Activated CD4-positive, alpha-beta T cell treated with anti-CD3 and anti-CD28 coated beads for 36 hours (primary cell): ENCODE results near the gene FLOT2. TPM values are rescaled to one million over a fixed set of nuclear protein-coding genes. Genes with fewer than 3 reads are reported as not detected.
"Not testable (repeated sequence)": the region's sequence is repeated elsewhere in the genome, so short reads cannot be mapped to it uniquely, and the experiment has no call there.

Experiments
- ATAC-seq: fragments of 200-7000 bp; cut with Tn5 transposase; one replicate; pipeline ENCODE4 v1.10.0; 2021; ENCODE audit warnings: mild to moderate bottlenecking, moderate library complexity
- CTCF ChIA-PET: fragments of 350-600 bp; sonication (Branson Sonifier 250); formaldehyde crosslinking; loops from one replicate; lab custom pipeline; 2021; ENCODE audit warnings: antibody characterized with exemption; lab: Charles Lee
- POLR2A ChIA-PET: fragments of 350-600 bp; sonication (Branson Sonifier 250); formaldehyde crosslinking; loops from one replicate; lab custom pipeline; 2021; ENCODE audit warnings: antibody characterized with exemption, inconsistent platforms; lab: Charles Lee
- DNase-seq: peaks from one replicate; pipeline ENCODE4 v3.0.0-alpha.2; 2020
- H3K27ac Mint-ChIP-seq: one replicate; pipeline ENCODE4 v1.8.0; 2021; ENCODE audit warnings: mixed read lengths
- H3K27me3 Mint-ChIP-seq: one replicate; pipeline ENCODE4 v1.8.0; 2021; ENCODE audit warnings: mixed read lengths
- H3K36me3 Mint-ChIP-seq: one replicate; pipeline ENCODE4 v1.8.0; 2021; ENCODE audit warnings: low read depth, mixed read lengths
- H3K4me1 Mint-ChIP-seq: one replicate; pipeline ENCODE4 v1.8.0; 2021; ENCODE audit warnings: mixed read lengths
- H3K4me3 Mint-ChIP-seq: one replicate; pipeline ENCODE4 v1.8.0; 2021; ENCODE audit warnings: mild to moderate bottlenecking, moderate library complexity, mixed read lengths
- H3K9me3 Mint-ChIP-seq: one replicate; pipeline ENCODE4 v1.8.0; 2021; ENCODE audit warnings: low read depth, mixed read lengths
- intact Hi-C, 2 experiments: fragments of 100-400 bp; cut with DNase I in 1 of 2; cut with micrococcal nuclease in 1 of 2; formaldehyde crosslinking; loops; one replicate each; pipeline versions ENCODE4 v1.14.2 to v1.15.1; 2022 to 2024; cut with DNase I, micrococcal nuclease
- total RNA-seq, 2 experiments: library from RNA; stranded (reverse); gene quantifications; one replicate each; pipeline ENCODE4 v1.2.3, GENCODE V29; 2021

Gene FLOT2
- total RNA-seq, 2 experiments from 2014 or later = 81.3 to 88.4 TPM

GRCh38 chr17:28860363-28860808, 37.1 kb downstream of the FLOT2 start:
- peaks cover 19% of the 10 kb centered on the region for H3K4me1 Mint-ChIP-seq
- ChIA-PET POLR2A (interaction anchor here (0.6 kb wide), 1 partner anchor 49 kb away, joined by 3 read pairs; no protein-coding TSS in a partner anchor), CTCF (interaction anchor here (0.8 kb wide), 2 partner anchors 18 to 33 kb away, joined by 3 read pairs; no protein-coding TSS in a partner anchor)
- intact Hi-C loops = no loop called here
- no peak for ATAC-seq
- DNase-seq = no peak
- H3K9me3 Mint-ChIP-seq = no peaks in the 10 kb centered on the region
- H3K4me3 Mint-ChIP-seq = no peak overlapping the region
- H3K27me3 Mint-ChIP-seq = no peaks in the 10 kb centered on the region
- peaks cover 30% of the 10 kb centered on the region for H3K36me3 Mint-ChIP-seq
- no peak overlapping the region for H3K27ac Mint-ChIP-seq

- Mint-ChIP-seq H3K9me3 (no peaks in the 10 kb centered on the region), H3K4me1 (peaks cover 24% of the 10 kb centered on the region), H3K27me3 (no peaks in the 10 kb centered on the region), H3K36me3 (peaks cover 30% of the 10 kb centered on the region), H3K27ac (no peak overlapping the region), H3K4me3 (no peak overlapping the region)
- intact Hi-C loops = loop anchor here in 1 of 2 experiments (5.0 kb wide), 2 partner anchors 47 to 93 kb away; partner anchors contain the start of gene PHF12
- DNase-seq (no peak), ATAC-seq (no peak)
- ChIA-PET CTCF (interaction anchor here (0.7 to 1.6 kb wide), 6 partner anchors 10 to 133 kb away, joined by 3 to 6 read pairs (median 4); partner anchors contain the start of gene TLCD1), POLR2A (interaction anchor here (0.5 to 1.0 kb wide), 2 partner anchors 31 to 62 kb away, joined by 3 to 4 read pairs; no protein-coding TSS in a partner anchor)
These were observed 38.7 kb downstream of the FLOT2 start for GRCh38 chr17:28858801-28859355.

GRCh38 chr17:28857905-28858800, 39.4 kb downstream of the FLOT2 start:
- ChIA-PET POLR2A (interaction anchor here (0.5 to 1.0 kb wide), 2 partner anchors 30 to 61 kb away, joined by 3 to 4 read pairs; no protein-coding TSS in a partner anchor), CTCF (interaction anchor here (0.7 to 1.6 kb wide), 7 partner anchors 10 to 132 kb away, joined by 3 to 6 read pairs (median 4); partner anchors contain the start of gene TLCD1)
- Mint-ChIP-seq H3K27me3 (no peaks in the 10 kb centered on the region), H3K27ac (peak overlapping the region; percentile 59), H3K4me3 (no peak overlapping the region), H3K4me1 (peaks cover 24% of the 10 kb centered on the region), H3K36me3 (peaks cover 30% of the 10 kb centered on the region), H3K9me3 (no peaks in the 10 kb centered on the region)
- intact Hi-C loops = loop anchor here in 1 of 2 experiments (5.0 kb wide), 2 partner anchors 46 to 94 kb away; partner anchors contain the start of gene PHF12
- ATAC-seq = no peak
- DNase-seq = no peak

GRCh38 chr17:28856028-28856574, 41.4 kb downstream of the FLOT2 start:
- intact Hi-C loops = loop anchor here in 1 of 2 experiments (5.0 kb wide), 2 partner anchors 44 to 96 kb away; partner anchors contain the start of gene PHF12
- no peak for DNase-seq
- Mint-ChIP-seq H3K4me3 (peak overlapping the region; percentile 80), H3K27me3 (no peaks in the 10 kb centered on the region), H3K9me3 (no peaks in the 10 kb centered on the region), H3K27ac (peak overlapping the region; percentile 51), H3K36me3 (peaks cover 30% of the 10 kb centered on the region), H3K4me1 (peaks cover 24% of the 10 kb centered on the region)
- no peak for ATAC-seq
- ChIA-PET POLR2A (no interaction called here), CTCF (interaction anchor here (0.5 to 1.5 kb wide), 7 partner anchors 13 to 228 kb away, joined by 3 to 7 read pairs (median 3); partner anchors contain the start of gene RPL23A)

GRCh38 chr17:28855336-28855679, 42.2 kb downstream of the FLOT2 start:
- H3K36me3 Mint-ChIP-seq = peaks cover 28% of the 10 kb centered on the region
- no peak for DNase-seq
- intact Hi-C loops = loop anchor here (2.0 to 5.0 kb wide), 4 partner anchors 21 to 97 kb away; partner anchors contain the start of genes FLOT2 (in 1 of the 2) and PHF12 (in 1 of the 2)
- no peaks in the 10 kb centered on the region for H3K27me3 Mint-ChIP-seq
- CTCF ChIA-PET = interaction anchor here (0.7 to 1.5 kb wide), 4 partner anchors 26 to 136 kb away, joined by 3 to 7 read pairs (median 3); partner anchors contain the start of gene RPL23A
- H3K4me1 Mint-ChIP-seq = peaks cover 24% of the 10 kb centered on the region
- H3K9me3 Mint-ChIP-seq = no peaks in the 10 kb centered on the region
- no peak for ATAC-seq
- peak overlapping the region; percentile 81 for H3K27ac Mint-ChIP-seq
- POLR2A ChIA-PET = interaction anchor here (0.6 kb wide), 1 partner anchor 292 kb away, joined by 3 read pairs; no protein-coding TSS in a partner anchor
- H3K4me3 Mint-ChIP-seq = peak overlapping the region; percentile 80

- POLR2A ChIA-PET = no interaction called here
- ATAC-seq = peak; percentile 100
- Mint-ChIP-seq H3K4me3 (peak within 1 kb of the TSS; percentile 80), H3K4me1 (peaks cover 24% of the 10 kb centered on the region), H3K36me3 (peaks cover 25% of the 10 kb centered on the region), H3K27me3 (no peaks in the 10 kb centered on the region), H3K27ac (peak within 1 kb of the TSS; percentile 81), H3K9me3 (no peaks in the 10 kb centered on the region)
- CTCF ChIA-PET = interaction anchor here (0.6 to 0.8 kb wide), 3 partner anchors 26 to 1936 kb away, joined by 3 to 5 read pairs (median 4); no protein-coding TSS in a partner anchor
- peak; percentile 93 for DNase-seq
- intact Hi-C loops = loop anchor here (1.0 to 5.0 kb wide), 10 partner anchors 12 to 125 kb away; partner anchors contain the start of genes FLOT2 (in 2 of the 2), DHRS13 (in 1 of the 2), FAM222B (in 1 of the 2) and PHF12 (in 1 of the 2)
These were observed 42.8 kb downstream of the FLOT2 start, which contains the start of gene ERAL1 for GRCh38 chr17:28854457-28855335. Gene ERAL1 (plus strand): TSS chr17:28855016. CDS start chr17:28855035, 19 bp downstream.

- H3K27ac Mint-ChIP-seq = no peak overlapping the region
- POLR2A ChIA-PET = interaction anchor here (0.7 kb wide), 1 partner anchor 11 kb away, joined by 4 read pairs; the partner anchor contains the start of gene FAM222B
- intact Hi-C loops = no loop called here
- peaks cover 16% of the 10 kb centered on the region for H3K36me3 Mint-ChIP-seq
- no peak for DNase-seq
- ATAC-seq = no peak
- H3K4me1 Mint-ChIP-seq = peaks cover 24% of the 10 kb centered on the region
- H3K9me3 Mint-ChIP-seq = no peaks in the 10 kb centered on the region
- H3K27me3 Mint-ChIP-seq = no peaks in the 10 kb centered on the region
- H3K4me3 Mint-ChIP-seq = no peak overlapping the region
- CTCF ChIA-PET = interaction anchor here (0.7 to 1.1 kb wide), 4 partner anchors 11 to 63 kb away, joined by 3 to 4 read pairs (median 3); partner anchors contain the start of gene FAM222B
These were observed 44.2 kb downstream of the FLOT2 start for GRCh38 chr17:28853295-28853694.

- DNase-seq (peak; percentile 46), ATAC-seq (peak; percentile 75)
- ChIA-PET CTCF (interaction anchor here (0.7 to 2.3 kb wide), 21 partner anchors 9 to 122 kb away, joined by 3 to 11 read pairs (median 4); partner anchors contain the start of genes DHRS13 and PHF12), POLR2A (no interaction called here)
- Mint-ChIP-seq H3K36me3 (no peaks in the 10 kb centered on the region), H3K4me1 (peaks cover 5% of the 10 kb centered on the region), H3K9me3 (no peaks in the 10 kb centered on the region), H3K4me3 (no peak overlapping the region), H3K27ac (no peak overlapping the region), H3K27me3 (no peaks in the 10 kb centered on the region)
- intact Hi-C loops = loop anchor here in 1 of 2 experiments (5.0 kb wide), 1 partner anchor 122 kb away; the partner anchor contains the start of genes NEK8 and TLCD1
These were observed 48.3 kb downstream of the FLOT2 start for GRCh38 chr17:28849281-28849680.

GRCh38 chr17:28848667-28849066, 48.9 kb downstream of the FLOT2 start:
- H3K27me3 Mint-ChIP-seq, H3K9me3 Mint-ChIP-seq, H3K27ac Mint-ChIP-seq, H3K4me3 Mint-ChIP-seq, POLR2A ChIA-PET, H3K4me1 Mint-ChIP-seq, H3K36me3 Mint-ChIP-seq: not testable (repeated sequence)
- CTCF ChIA-PET = interaction anchor here (0.7 to 2.3 kb wide), 17 partner anchors 9 to 121 kb away, joined by 3 to 11 read pairs (median 4); partner anchors contain the start of gene PHF12
- intact Hi-C loops = loop anchor here (1.0 to 5.0 kb wide), 3 partner anchors 55 to 121 kb away; partner anchors contain the start of genes DHRS13 (in 1 of the 2), NEK8 (in 1 of the 2) and TLCD1 (in 1 of the 2)
- peak; percentile 85 for DNase-seq
- ATAC-seq = peak; percentile 91
